Vagina (tissue), 2 donors: ENCODE results near the gene NIPBL.

Experiments
- CTCF ChIP-seq, 3 experiments: fragments of 450-650 bp in 2 of 3; fragments of 200-600 bp in 1 of 3; sonication (generic) in 1 of 3; IDR thresholded peaks; one replicate each; pipeline ENCODE4 v1.5.1; 2017 to 2019; ENCODE audit warnings: antibody characterized with exemption in 3 of 3, mild to moderate bottlenecking in 2 of 3, moderate library complexity in 2 of 3
- POLR2A ChIP-seq, 2 donors: fragments of 450-650 bp; IDR thresholded peaks; one replicate each; pipeline ENCODE4 v1.6.1; 2017; ENCODE audit warnings: antibody characterized with exemption in 2 of 2, mild to moderate bottlenecking in 2 of 2, moderate library complexity in 2 of 2

GRCh38 chr5:37039824-37040223 is 163.3 kb downstream of the NIPBL start:
- no peak for TF ChIP-seq CTCF (IDR thresholded peaks at IDR 0.05)
- no peak for TF ChIP-seq POLR2A (IDR thresholded peaks at IDR 0.05)
